A172 (cell line): ENCODE measurements around the gene TP53I3. TPM values are rescaled to one million over a fixed set of nuclear protein-coding genes. Genes with fewer than 3 reads are reported as not detected.
"Not testable (repeated sequence)": the region's sequence is repeated elsewhere in the genome, so short reads cannot be mapped to it uniquely, and the experiment has no call there.

Source experiments
- DNase-seq: peaks from one replicate; pipeline ENCODE4 v3.0.0-alpha.2; 2015; ENCODE audit warnings: low spot score
- total RNA-seq: library from RNA; depleted of rRNA; stranded (reverse); fragments of >200 nt; shearing (Covaris generic); gene quantifications from 2 replicates; pipeline ENCODE4 v1.2.3, GENCODE V29; 2014; rRNA removed

The TP53I3 gene, protein sequence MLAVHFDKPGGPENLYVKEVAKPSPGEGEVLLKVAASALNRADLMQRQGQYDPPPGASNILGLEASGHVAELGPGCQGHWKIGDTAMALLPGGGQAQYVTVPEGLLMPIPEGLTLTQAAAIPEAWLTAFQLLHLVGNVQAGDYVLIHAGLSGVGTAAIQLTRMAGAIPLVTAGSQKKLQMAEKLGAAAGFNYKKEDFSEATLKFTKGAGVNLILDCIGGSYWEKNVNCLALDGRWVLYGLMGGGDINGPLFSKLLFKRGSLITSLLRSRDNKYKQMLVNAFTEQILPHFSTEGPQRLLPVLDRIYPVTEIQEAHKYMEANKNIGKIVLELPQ
- 64.3 and 69.3 TPM in 2 replicates for total RNA-seq

DNA sequence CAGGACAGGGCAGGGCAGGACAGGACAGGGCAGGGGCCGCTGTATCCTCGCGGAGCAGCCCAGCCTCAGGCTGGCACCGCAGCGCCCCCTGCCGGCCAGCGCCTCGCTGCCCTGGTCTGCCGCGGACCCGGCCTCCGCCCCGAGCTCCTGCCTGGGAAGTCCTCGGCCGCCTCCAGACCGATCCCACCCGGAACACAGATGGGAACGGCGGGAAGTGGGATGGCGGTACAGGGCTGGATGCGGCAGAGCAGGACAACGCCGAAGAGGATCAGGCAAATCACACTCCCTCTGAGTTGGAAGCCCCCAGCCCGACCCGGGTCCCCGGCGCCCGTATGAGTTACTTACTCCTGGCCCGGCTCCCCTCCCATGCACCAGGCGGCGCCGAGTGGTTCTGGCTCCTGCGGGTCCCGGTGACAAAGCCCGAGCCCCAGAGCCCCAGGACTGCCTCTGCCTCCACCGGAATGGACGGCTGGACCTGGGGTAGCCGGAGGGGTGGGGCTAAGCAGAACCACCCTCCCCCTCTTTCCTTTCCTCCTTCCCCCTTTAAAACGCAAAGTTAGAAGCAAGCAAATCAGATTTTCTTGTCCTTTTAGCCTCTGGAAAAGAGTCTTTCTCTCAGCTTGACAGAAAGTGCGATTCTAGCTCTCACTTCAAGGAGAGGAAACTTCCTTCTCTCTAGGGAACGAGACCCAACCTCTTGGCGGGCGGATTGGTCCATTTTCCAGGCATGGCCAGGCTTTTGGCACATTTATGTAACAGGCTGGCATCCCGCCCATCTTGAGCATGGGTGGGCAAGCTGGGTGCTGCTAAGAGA lies at the start of gene TP53I3:
TSS of gene TP53I3 (minus strand) at position 449 of the 814 bp plus-strand sequence. CDS start 508 bp downstream, outside the sequence.
- DNase-seq: peak; percentile 90

DNA sequence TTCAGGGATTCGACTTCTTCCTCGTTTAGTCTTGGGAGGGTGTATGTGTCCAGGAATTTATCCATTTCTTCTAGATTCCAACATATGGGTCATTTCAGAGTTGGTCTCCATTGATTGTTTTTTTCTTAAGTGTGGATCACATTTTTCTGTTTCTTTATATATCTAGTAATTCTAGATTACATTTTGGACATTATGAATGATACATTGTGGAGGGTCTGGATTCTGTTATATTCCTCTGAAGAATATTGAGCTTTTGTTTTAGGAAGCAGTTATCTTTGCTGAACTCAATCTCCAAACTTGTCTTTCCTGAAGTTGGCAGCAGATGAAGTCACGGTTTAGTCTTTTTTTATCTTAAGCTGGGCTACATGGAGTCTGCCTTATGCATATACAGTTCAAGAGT lies 47.9 kb upstream of the TP53I3 start:
- no peak for DNase-seq

DNA sequence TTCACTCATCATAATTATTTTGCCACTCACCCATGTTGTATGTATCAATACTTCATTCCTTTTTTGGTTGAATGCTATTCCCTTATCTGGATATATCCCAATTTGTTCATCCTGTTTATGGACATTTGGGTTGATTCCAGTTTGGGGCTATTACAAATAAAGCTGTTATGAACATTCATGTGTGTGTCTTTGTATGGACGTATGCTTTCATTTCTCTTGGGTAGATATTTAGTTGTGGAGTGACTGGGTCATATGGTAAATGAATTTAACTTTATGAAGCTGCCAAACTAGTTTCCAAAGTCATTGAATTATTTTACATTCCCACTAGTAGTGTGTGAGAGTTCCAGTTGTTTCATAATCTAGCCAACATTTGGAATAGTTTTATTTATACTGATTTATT lies 41.3 kb upstream of the TP53I3 start:
- no peak for DNase-seq

DNA sequence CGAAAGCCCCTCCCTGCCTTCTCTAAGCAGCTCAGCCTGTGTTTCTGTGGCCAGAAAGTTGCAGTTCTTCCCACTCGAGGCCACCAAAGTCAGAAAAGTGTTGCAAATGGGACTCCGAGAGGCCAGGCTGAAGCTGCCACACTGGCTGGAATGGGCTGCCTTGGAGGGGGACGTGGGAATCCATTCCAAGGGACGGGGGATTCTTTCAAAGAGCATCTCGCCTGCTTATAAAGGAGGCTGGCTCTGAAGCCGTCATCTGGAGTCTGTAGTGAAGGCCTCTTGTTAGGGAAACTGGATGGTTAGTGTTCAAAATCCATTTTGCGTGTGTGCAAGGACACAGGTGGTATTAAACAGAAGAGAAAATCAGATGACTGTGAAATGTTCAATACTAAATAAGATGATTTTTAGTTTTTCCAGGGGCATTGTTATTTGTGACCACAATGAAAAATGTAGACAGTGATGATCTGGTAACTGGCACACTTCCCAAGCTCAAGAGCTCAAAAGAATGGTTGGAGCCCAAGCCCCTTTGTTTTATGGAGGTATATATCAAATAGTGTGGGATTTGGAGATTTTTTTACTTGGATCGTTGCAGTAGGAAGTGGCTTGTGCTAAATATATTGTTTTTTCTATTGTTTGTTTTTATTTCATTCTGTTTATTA lies 39.4 kb upstream of the TP53I3 start:
- DNase-seq: peak; percentile 44

DNA sequence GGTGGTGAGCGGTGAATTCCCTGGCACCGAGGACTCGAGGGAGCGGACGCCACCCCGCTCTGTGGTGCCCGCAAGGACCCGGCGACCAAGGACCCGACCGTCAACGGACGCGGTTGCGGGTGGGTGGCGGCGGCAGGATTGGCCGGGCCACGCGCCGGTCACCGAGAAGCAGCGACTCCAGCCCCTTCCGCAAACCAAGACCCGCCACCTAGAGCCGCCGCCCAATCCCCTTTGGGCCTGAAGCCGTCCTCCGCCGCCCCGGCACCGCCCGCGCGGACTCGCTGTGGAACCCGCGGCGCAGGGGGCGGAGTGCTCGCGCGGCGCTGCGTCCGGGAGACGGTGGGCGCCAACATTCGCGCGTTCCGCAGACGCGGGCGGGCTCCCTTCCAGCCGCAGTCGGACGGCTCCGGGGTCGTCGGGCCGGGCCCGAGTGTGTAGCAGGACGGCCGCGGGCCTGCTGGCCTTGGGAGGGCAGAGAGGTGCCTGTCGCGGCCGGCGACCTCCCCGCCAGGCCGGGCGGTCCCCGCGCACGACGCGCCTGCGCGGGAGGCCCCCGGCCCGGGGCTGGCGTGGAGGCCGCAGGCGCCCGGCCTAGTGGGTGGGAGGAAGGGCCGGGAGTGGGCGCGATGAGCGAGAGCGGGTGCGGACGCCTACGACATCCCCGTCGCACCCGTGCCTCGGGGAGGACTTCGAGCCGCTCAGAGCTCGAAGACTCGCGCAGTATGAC lies 38.7 kb upstream of the TP53I3 start, which contains the start of the genes FAM228B and PFN4:
TSS of gene FAM228B (plus strand) at position 275 of the 727 bp plus-strand sequence. CDS start 893 bp downstream, outside the sequence.
TSS of gene PFN4 (minus strand) at position 140 of the 727 bp plus-strand sequence. CDS start 799 bp downstream, outside the sequence.
- DNase-seq: peak; percentile 73

DNA sequence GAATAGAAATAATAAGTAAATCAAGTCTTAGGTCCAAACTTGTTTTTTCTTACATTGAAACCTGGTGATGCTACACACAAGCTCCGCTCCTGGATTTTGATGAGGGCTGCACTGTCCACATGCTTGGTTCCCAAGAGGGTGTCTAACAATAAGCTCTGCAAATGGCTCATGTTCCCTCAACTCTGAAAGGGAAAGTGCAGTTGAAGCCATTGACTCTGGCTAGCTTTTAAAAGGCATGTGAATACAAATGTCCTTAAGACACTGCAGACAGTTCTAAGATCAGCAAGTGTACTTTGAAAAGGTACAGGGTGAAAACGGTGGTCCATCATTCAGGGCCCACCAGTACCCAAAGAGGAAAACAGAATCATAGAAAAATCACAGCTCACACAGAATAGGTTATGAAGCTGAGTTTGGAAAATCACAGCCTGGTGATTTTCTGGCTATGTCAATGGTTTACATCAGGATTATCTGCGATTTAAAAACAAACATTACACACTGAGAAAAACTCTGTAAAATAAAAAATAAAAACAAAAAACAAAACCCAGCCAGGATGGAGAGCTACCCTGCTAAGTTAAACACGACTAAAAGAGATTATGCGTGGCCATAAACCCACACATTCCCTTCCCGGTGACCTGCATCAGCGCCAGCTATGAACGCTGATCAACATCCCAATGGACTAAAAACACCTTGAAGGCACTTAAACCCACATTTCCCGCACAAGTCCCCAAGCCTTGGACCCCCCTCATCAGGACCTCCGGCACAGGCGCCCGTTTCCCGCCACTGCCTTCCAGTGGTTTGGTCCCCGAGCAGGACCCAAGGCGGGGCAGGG lies 37.9 kb upstream of the TP53I3 start:
- no peak for DNase-seq

DNA sequence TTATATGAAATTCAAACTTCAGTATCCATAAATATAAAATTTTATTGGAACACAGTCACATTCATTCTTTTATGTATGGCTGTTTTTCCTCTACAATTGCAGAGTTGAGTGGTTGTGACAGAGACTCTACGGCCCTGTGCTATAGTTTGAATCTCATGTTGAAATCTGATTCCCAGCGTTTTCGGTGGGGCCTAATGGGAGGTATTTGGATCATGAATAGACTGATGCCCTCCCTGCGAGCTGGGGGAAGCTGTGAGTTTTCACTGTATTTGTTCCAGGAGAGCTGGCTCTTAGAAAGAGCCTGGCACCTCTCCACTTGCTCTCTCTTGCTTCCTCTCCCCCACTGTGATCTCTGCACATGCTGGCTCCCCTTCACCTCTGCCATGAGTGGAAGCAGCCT lies 36.8 kb upstream of the TP53I3 start:
- DNase-seq: no peak

DNA sequence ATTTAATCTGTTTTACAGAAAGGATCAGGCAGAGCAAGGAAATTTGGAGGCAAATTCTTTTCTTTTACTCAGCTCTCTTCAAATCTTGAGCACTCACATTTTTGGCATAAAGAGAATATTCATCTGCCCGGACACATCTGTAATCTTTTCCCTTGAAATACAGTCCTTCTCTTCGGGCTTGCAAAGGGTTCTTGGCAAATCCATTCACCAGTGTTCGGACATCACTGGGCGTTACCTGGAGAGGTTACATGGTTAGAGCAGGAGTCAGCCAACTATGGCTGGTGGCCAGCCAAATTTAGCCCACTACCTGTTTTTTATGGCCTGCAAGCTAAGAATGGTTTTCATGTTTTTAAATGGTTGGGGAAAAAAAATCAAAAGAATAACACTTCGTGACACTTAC lies 36.4 kb upstream of the TP53I3 start:
- no peak for DNase-seq

DNA sequence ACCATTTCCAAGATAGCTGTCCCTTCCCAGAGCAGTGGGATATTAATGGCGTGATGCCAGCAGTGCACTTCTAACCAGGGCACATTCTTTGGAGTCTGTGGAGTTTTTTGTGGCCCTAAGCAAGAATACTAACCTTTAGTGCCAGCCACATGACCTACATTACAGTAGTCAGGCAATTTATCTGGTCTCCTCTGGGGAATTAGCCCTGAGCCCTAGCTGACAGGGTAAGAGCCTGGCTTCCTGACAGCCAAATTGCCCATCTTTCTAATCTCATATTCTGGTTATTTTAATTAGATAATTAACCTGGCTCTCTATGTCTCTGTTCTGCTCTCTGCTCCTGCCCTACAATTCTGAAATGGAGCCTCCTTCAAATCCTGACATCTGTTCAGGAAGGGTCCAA lies 33.3 kb upstream of the TP53I3 start:
- DNase-seq: no peak

DNA sequence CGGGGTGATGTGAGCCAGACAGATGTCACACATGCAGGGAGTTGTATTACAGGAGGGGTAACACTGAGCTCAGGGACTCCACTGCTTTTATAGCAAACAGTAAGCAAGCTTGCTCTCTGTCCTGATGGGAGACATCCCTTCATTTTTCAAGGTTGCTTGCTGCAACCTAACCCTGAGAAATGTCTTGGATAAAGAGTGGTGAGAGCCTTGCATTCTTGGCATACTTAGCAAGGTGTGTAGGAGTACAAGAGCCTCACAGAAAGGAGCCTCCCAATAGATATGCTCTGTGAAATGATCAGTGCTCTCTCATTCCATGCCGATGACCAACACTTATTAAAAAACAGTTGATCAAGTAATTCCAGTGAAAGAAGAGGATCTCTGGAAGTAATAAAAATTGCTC lies 30.4 kb upstream of the TP53I3 start:
- DNase-seq: no peak

DNA sequence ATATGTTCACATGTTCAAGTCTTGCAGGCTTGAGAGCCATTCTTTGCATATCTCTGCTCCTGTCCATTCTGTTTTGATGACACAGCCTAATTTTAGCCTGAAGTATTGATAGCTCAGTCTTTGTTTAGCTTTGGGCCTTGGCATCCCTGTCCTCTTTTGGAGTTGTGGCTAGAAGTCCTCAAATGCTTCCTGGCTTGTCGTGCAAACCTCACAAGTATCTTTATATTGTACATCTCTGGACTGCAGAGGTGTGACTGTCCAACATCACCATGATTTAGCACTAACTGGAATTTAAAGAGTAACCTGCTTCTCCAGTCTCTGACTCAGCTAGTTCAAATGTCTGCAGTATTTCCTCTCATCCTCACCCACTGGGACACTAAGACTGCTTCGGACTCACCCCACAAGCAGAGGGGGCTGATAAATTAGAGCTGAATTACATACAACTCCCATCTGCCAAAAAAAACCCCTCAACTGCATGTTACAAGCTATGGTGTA lies 26.8 kb upstream of the TP53I3 start:
- peak; percentile 59 for DNase-seq

DNA sequence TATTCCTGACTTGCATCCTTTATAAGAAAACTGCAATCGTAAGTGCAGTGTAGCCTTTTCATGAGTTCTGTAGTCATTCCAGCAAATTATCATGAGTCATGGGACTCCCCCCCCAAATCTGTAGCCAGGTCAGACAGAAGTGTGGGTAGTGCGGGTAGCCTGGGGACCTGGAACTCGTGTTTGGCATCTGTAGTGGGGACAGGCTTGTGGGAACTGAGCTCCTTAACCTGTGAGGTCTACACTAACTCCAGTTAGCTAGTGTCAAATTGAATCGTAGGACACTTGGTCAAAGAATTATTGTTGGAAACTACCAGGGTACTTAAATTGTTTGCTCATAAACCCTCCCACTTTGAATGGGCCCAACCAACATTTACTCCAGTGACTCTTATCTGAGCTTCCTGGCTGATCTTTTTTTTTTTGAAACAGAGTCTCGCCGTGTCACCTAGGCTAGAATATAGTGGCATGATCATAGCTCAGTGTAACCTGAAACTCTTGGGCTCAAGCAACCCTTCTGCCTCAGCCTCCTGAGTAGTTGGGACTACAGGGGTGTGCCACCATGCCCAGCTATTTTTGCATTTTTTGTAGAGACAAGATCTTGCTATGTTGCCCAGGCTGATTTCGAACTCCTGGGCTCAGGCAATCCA lies 26.1 kb upstream of the TP53I3 start:
- no peak for DNase-seq

DNA sequence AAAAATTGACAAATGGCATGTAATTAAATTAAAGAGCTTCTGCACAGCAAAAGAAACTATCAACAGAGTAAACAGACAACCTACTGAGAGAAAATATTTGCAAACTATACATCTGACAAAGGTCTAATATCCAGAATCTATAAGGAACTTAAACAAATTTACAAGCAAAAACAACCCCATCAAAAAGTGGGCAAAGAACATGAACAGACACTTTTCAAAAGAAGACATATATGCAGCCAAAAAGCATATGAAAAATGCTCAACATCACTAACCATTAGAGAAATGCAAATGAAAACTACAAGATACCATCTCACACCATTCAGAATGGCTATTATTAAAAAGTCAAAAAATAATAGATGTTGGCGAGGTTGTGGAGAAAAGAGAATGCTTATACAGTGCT lies 24.8 kb upstream of the TP53I3 start:
- DNase-seq: not testable (repeated sequence)

DNA sequence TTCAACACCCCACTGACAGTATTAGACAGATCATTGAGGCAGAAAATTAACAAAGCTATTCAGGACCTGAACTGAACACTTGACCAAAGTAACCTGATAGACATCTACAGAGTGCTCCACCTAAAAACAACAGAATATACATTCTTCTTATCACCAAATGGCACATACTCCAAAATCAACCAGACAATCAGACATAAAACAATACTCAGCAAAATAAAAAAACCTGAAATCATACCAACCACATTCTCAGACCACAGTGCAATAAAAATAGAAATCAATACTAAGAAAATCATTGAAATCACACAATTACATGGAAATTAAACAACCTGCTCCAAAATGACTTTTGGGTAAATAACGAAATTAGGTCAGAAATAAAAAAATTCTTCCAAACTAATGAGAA lies 22.7 kb upstream of the TP53I3 start:
- DNase-seq: no peak

DNA sequence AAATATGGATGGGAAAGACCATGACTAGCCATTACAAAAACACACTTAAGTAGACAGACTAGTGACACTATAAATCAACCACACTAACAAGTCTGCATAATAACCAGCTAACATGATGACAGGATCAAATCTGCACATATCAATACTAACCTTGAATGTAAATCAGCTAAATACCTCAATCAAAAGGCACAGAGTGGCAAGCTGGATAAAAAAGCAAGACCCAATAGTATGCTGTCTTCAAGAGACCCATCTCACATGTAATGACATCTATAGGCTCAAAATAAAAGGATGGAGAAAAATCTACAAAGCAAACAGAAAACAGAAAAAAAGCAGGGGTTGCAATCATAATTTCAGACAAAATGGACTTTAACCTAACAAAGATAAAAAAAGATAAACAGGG lies 22.2 kb upstream of the TP53I3 start:
- DNase-seq: no peak

DNA sequence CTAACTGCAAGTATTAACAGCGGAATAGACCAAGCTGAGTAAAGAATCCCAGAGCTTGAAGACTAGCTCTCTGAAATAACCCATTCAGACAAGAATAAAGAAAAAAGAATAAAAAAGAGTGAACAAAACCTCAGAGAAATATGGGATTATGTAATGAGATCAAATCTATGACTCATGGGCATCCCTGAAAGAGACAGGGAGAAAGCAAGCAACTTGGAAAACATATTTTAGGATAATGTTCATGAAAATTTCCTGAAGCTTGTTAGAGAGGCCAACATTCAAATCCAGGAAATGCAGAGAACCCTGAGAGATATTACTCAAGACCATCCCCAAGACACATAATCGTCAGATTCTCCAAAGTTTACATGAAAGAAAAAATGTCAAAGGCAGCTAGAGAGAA lies 21.2 kb upstream of the TP53I3 start:
- no peak for DNase-seq

DNA sequence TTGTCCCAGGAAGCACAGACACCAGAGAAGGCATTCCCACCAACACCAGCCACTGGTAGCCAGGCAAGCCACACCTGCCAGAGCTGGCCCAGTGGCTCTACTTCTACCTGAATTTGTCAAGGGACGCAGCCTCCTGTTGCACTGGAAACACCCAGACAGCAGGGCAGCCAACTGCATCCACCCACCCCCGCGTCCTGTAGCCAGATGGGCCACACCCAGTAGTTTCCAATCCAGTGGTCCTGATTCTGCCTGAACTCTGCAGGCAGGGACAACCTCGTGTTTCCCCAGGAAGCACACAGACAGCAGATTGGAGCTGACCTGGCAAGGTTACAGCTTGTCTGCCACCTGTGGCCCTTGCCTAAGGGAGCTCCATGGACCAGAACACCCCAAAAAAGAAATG lies 20.3 kb upstream of the TP53I3 start:
- no peak for DNase-seq

DNA sequence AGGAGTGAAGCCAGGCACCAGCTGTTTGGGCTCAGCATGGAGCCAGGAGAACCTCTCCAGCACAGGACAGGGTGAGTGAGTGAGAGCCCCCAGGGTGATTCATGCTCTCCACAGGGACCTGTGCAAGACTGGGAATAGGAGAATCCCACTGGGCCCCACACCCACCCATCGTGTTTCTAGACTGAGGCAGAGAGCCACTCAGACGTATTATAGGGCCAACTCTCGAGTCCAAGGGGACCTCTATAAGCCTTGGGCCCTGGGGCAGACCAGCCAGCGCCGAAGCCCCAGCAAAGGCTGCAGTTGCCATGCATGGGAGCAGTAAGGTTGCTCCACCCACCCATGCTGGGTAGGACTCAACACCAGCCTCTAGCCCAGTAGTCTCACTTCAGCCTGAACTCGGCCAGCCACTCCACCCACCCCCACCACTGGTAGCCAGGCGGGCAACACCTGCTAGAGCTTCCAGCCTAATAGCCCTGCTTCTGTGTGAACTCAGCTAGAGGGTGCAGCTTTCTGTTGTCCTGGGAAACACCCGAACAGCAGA lies 19.5 kb upstream of the TP53I3 start:
- DNase-seq: no peak

DNA sequence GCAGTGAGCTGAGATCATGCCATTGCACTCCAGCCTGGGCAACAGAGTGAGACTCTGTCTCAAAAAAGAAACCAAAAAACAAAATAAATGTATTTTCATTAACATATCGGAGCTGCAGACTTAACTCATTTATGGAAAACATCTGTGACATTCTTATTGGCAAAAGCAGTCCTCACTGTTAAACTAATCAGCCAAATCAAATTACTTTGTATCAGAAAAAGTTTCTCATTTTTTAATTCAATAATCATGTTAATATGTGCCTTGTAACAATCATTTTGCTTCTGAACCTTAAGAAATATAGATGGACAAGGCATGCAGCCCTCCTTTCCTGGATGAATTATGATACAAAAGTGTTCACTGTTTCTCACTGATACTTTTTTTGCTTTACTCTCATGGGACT lies 18.0 kb upstream of the TP53I3 start:
- no peak for DNase-seq

DNA sequence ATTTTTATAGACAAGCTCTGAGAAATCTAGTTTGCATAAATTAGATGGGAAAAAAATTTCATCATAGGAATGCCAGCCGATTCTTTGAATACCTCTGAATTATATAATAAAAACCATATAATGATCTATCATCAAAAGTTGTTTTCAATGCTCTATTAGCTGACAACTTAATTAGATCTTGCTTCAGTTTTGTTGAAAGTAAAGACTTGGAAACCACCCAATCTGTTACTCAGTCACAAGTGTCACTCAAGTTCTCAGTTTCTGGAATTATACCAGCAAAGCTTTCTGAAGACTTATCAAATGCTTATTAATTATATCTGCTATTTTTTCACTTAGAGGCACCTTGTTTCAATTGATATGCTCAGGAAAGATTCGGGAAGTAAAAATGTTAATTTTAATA lies 17.4 kb upstream of the TP53I3 start:
- DNase-seq: no peak
